ENCODE measurements around the gene MAP1B. TPM values are rescaled to one million over a fixed set of nuclear protein-coding genes. Genes with fewer than 3 reads are reported as not detected.

MAP1B gene
- total and polyA plus RNA-seq, 7 experiments from 2014 or later, result 0.06 to 0.21 (median 0.10) TPM; not detected in 4

DNA sequence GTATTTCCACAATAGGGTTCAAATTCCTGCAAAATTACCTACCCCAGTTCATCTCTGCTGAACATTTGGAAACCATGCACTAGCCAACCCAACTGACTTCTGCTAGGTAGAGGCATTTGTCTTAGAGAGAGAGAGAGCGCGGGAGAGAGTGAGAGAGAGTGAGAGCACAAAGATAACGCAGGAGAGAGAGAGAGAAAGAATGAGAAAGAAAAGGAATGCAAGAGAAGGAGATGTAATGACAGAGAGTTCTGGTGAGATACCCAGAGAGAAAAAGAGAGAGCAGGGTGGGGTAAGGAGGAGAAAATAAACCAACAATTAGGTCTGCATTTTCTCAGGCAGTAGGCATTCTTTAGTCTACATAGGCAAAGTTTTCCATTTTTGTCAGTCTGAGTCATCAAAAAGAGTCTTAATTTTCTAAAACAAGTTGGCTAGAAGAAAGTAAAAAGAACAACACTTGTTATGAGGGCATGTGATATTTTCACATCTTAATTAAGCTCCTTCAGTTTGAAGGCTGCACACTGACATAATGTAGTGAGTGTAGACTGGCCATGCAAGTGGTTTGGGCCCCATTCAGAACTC, 98.2 kb downstream of the MAP1B start:
- Mint-ChIP-seq H3K9me3 (no peaks in the 10 kb centered on the region), H3K36me3 (peaks cover 0 to 11% (median 0%) of the 10 kb centered on the region in 5 donors), H3K27ac (no peak overlapping the region), H3K4me1 (no peaks in the 10 kb centered on the region), H3K27me3 (peaks cover 0 to 2% (median 0%) of the 10 kb centered on the region in 5 donors), H3K4me3 (no peak overlapping the region)
- CTCF ChIA-PET, result no interaction called here
- ATAC-seq (no peak), DNase-seq (no peak)
- Histone ChIP-seq H3K27ac (ENCODE audit: low read depth, low read length) (no peak overlapping the region), H3K9me3 (ENCODE audit: control insufficient read depth in 2 of 3, low read length in 3 of 3) (no peaks in the 10 kb centered on the region), H3K36me3 (ENCODE audit: control insufficient read depth in 2 of 3, insufficient read depth in 3 of 3, low read length in 3 of 3) (no peaks in the 10 kb centered on the region), H3K4me1 (ENCODE audit: control insufficient read depth in 2 of 2, insufficient read depth in 2 of 2, low read length in 2 of 2) (no peaks in the 10 kb centered on the region), H3K4me3 (ENCODE audit: low read length) (no peak overlapping the region), H3K27me3 (ENCODE audit: control insufficient read depth in 2 of 2, insufficient read depth in 2 of 2, low read length in 2 of 2) (no peaks in the 10 kb centered on the region)
- POLR2A ChIA-PET, result no interaction called here
- intact Hi-C loops (cut with micrococcal nuclease), result no loop called here

DNA sequence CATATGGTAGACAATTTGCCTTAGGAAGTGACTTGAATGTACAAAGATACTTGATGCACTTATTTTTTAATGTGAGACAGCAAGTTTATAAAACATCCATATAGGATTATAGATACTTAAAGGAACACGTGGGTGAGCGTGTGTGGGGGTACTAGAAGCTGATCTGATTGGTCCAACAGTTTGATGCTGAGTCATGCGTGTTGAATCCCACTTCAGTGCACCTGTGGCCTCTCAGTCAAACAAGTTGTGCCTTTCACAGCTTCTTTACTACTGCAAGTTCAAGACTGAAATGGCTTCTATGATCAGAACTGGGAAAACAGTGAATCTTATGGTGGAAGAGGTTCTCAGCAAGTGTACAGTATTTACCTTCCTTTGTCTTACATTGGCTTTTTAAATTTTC, 98.9 kb downstream of the MAP1B start:
- ChIA-PET CTCF (no interaction called here), POLR2A (no interaction called here)
- DNase-seq, result no peak
- intact Hi-C loops (cut with micrococcal nuclease), result no loop called here
- Histone ChIP-seq H3K9me3 (ENCODE audit: control insufficient read depth in 2 of 3, low read length in 3 of 3) (no peaks in the 10 kb centered on the region), H3K27me3 (ENCODE audit: control insufficient read depth in 2 of 2, insufficient read depth in 2 of 2, low read length in 2 of 2) (no peaks in the 10 kb centered on the region), H3K4me1 (ENCODE audit: control insufficient read depth in 2 of 2, insufficient read depth in 2 of 2, low read length in 2 of 2) (no peaks in the 10 kb centered on the region), H3K4me3 (ENCODE audit: low read length) (no peak overlapping the region), H3K27ac (ENCODE audit: low read depth, low read length) (no peak overlapping the region), H3K36me3 (ENCODE audit: control insufficient read depth in 2 of 3, insufficient read depth in 3 of 3, low read length in 3 of 3) (no peaks in the 10 kb centered on the region)
- no peak for ATAC-seq
- peaks cover 0 to 2% (median 0%) of the 10 kb centered on the region in 5 donors for H3K27me3 Mint-ChIP-seq
- H3K36me3 Mint-ChIP-seq, result peaks cover 0 to 13% (median 0%) of the 10 kb centered on the region in 5 donors
- no peaks in the 10 kb centered on the region for H3K9me3 Mint-ChIP-seq
- H3K4me1 Mint-ChIP-seq, result no peaks in the 10 kb centered on the region
- no peak overlapping the region for H3K4me3 Mint-ChIP-seq
- peak overlapping the region in 1 of 9 donors; percentile 13 for H3K27ac Mint-ChIP-seq

GRCh38 chr5:72206994-72207393, 99.7 kb downstream of the MAP1B start:
- DNase-seq (no peak), ATAC-seq (no peak)
- intact Hi-C loops (cut with micrococcal nuclease), result no loop called here
- Histone ChIP-seq H3K36me3 (ENCODE audit: control insufficient read depth in 2 of 3, insufficient read depth in 3 of 3, low read length in 3 of 3) (no peaks in the 10 kb centered on the region), H3K4me3 (ENCODE audit: low read length) (no peak overlapping the region), H3K27me3 (ENCODE audit: control insufficient read depth in 2 of 2, insufficient read depth in 2 of 2, low read length in 2 of 2) (no peaks in the 10 kb centered on the region), H3K27ac (ENCODE audit: low read depth, low read length) (no peak overlapping the region), H3K9me3 (ENCODE audit: control insufficient read depth in 2 of 3, low read length in 3 of 3) (no peaks in the 10 kb centered on the region), H3K4me1 (ENCODE audit: control insufficient read depth in 2 of 2, insufficient read depth in 2 of 2, low read length in 2 of 2) (no peaks in the 10 kb centered on the region)
- Mint-ChIP-seq H3K9me3 (no peaks in the 10 kb centered on the region), H3K36me3 (peaks cover 0 to 15% (median 1%) of the 10 kb centered on the region in 5 donors), H3K4me3 (no peak overlapping the region), H3K4me1 (peaks cover 0 to 1% (median 0%) of the 10 kb centered on the region in 7 donors), H3K27me3 (peaks cover 0 to 2% (median 0%) of the 10 kb centered on the region in 5 donors), H3K27ac (no peak overlapping the region)
- CTCF ChIA-PET, result no interaction called here
- POLR2A ChIA-PET, result no interaction called here

DNA sequence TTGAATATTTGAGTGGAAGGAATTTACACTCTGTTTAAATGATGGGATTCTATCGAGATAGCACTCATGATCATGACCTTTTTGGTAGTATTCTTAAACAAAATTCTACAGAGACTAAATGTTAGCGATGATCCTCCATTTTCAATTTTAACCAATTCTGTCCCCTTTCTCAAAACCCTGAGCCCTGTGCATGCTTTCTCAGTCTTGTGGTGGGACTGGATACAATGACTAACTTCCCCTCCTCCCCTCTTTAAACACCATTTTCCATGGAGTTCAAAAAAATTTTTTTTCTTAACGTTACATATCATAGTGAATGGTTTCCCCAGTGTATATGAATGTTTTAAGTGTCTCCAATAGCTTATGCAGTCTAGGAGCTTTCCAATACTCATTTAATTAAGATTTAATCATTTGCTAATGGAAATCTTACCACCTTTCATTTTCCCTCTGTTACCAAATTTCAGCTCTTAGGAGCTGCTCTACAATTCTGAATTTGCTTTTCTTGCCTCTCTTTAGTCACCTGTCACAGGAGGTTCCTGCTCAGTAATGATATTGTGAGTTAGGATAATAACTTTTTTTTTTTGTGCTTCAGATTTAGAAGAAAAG, 101.2 kb downstream of the MAP1B start:
- no peaks in the 10 kb centered on the region for H3K9me3 ChIP-seq (ENCODE audit: control insufficient read depth in 2 of 3, low read length in 3 of 3)
- ChIA-PET POLR2A (no interaction called here), CTCF (no interaction called here)
- no peak for DNase-seq
- H3K4me3 ChIP-seq (ENCODE audit: low read length), result no peak overlapping the region
- no peak overlapping the region for H3K27ac ChIP-seq (ENCODE audit: low read depth, low read length)
- no peaks in the 10 kb centered on the region for H3K27me3 ChIP-seq (ENCODE audit: control insufficient read depth in 2 of 2, insufficient read depth in 2 of 2, low read length in 2 of 2)
- intact Hi-C loops (cut with micrococcal nuclease), result no loop called here
- no peaks in the 10 kb centered on the region for H3K36me3 ChIP-seq (ENCODE audit: control insufficient read depth in 2 of 3, insufficient read depth in 3 of 3, low read length in 3 of 3)
- Mint-ChIP-seq H3K4me1 (peaks cover 0 to 2% (median 0%) of the 10 kb centered on the region in 7 donors), H3K9me3 (peaks cover 0 to 2% (median 0%) of the 10 kb centered on the region in 11 donors), H3K4me3 (no peak overlapping the region), H3K36me3 (peaks cover 0 to 15% (median 2%) of the 10 kb centered on the region in 5 donors), H3K27ac (no peak overlapping the region), H3K27me3 (peaks cover 0 to 2% (median 0%) of the 10 kb centered on the region in 5 donors)
- H3K4me1 ChIP-seq (ENCODE audit: control insufficient read depth in 2 of 2, insufficient read depth in 2 of 2, low read length in 2 of 2), result no peaks in the 10 kb centered on the region
- no peak for ATAC-seq

DNA sequence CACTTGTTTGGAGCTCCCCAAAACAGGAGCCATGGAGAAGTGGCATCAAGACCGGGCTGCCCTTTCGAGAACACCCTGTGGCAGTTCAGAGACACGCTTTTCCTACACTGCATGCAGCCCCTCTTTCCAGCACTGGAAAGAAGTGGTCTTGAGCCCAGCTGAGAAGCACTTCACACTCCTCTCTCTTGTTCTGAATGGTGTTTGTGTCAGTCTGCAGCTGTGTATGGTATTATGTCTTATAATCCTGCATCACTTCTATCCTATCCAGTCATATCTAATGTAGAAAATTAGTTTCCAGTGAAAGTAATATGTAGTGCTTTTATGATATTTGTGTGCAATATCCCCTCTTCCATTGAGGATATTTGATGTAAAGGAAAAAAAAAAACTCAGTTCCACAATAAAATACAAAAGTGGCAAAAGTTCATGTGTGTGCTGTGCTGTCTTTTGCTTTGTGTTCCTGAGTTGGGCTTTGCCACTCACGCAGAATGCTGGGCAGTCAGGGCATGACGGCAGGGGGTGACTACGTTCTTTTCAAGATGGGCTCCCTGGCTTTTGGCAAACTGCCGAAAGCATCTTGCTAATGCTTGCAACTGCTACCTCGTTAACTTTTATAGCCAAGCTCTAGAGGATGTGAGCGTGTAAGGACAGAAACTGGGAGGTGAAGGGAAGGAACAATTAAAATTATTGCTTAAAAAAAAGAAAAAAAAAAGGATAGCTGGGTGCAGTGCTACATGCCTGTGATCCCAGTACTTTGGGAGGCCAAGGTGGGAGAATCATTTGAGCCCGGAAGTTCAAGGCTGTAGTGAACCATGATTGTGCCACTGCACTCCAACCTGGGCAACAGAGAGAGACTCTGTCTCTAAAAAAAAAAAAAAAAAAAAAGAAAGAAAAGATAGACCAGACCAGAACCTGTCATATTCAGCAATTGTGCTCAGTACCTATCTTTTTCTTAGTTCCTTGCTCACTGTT, 102.2 kb downstream of the MAP1B start:
- H3K27ac Mint-ChIP-seq, result no peak overlapping the region
- no peak overlapping the region for H3K27ac ChIP-seq (ENCODE audit: low read depth, low read length)
- peaks cover 0 to 2% (median 0%) of the 10 kb centered on the region in 5 donors for H3K27me3 Mint-ChIP-seq
- H3K9me3 ChIP-seq (ENCODE audit: control insufficient read depth in 2 of 3, low read length in 3 of 3), result no peaks in the 10 kb centered on the region
- H3K27me3 ChIP-seq (ENCODE audit: control insufficient read depth in 2 of 2, insufficient read depth in 2 of 2, low read length in 2 of 2), result no peaks in the 10 kb centered on the region
- H3K4me3 ChIP-seq (ENCODE audit: low read length), result no peak overlapping the region
- no peak for ATAC-seq
- no peak overlapping the region for H3K4me3 Mint-ChIP-seq
- no peaks in the 10 kb centered on the region for H3K36me3 ChIP-seq (ENCODE audit: control insufficient read depth in 2 of 3, insufficient read depth in 3 of 3, low read length in 3 of 3)
- H3K4me1 ChIP-seq (ENCODE audit: control insufficient read depth in 2 of 2, insufficient read depth in 2 of 2, low read length in 2 of 2), result no peaks in the 10 kb centered on the region
- intact Hi-C loops (cut with micrococcal nuclease), result no loop called here
- H3K36me3 Mint-ChIP-seq, result peaks cover 0 to 15% (median 3%) of the 10 kb centered on the region in 5 donors
- CTCF ChIA-PET, result no interaction called here
- peaks cover 0 to 2% (median 0%) of the 10 kb centered on the region in 11 donors for H3K9me3 Mint-ChIP-seq
- no peak for DNase-seq
- H3K4me1 Mint-ChIP-seq, result peaks cover 0 to 2% (median 0%) of the 10 kb centered on the region in 7 donors
- POLR2A ChIA-PET, result no interaction called here

DNA sequence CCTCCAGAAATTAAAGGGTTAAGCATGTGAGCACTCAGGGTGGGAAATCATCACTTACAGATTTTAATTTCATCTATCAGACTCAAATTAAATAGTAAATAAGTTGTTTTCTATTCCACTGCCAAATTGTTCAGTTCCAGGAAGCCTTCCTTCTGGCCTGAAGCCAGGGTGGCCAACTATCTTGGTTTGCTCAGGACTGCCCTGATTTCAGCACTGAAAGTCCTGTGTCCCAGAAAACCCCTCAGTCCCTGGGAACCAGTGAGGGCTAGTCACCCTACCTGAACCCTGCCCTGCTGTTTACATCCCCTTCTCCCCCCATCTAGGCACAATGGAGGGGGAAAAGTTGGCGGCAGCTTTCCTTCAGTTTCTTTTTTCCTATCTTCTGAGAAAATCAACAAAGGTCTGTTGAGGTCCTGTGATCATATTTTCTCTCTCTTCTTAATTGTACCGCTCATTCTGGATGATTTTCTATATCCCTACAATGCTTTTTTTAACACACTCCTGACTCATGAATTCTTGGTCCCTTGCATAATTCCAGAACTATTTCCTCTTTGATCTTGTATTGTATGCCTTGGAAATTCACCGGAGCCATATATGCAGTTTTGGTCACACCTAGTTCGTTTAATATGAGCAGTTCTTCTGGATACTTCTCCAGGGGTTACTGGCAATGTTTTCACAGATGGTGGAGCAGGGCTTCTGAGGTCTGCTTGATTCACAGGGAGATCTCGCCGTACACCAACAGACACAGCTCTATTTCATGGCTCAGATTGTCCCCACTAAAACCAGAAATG, 103.8 kb downstream of the MAP1B start:
- no peak overlapping the region for H3K27ac ChIP-seq (ENCODE audit: low read depth, low read length)
- H3K4me1 Mint-ChIP-seq, result peaks cover 0 to 2% (median 0%) of the 10 kb centered on the region in 7 donors
- no peaks in the 10 kb centered on the region for H3K36me3 ChIP-seq (ENCODE audit: control insufficient read depth in 2 of 3, insufficient read depth in 3 of 3, low read length in 3 of 3)
- CTCF ChIA-PET, result no interaction called here
- H3K27me3 Mint-ChIP-seq, result peaks cover 0 to 2% (median 0%) of the 10 kb centered on the region in 5 donors
- peaks cover 0 to 10% (median 3%) of the 10 kb centered on the region in 5 donors for H3K36me3 Mint-ChIP-seq
- H3K4me3 Mint-ChIP-seq, result no peak overlapping the region
- H3K4me1 ChIP-seq (ENCODE audit: control insufficient read depth in 2 of 2, insufficient read depth in 2 of 2, low read length in 2 of 2), result no peaks in the 10 kb centered on the region
- intact Hi-C loops (cut with micrococcal nuclease), result no loop called here
- H3K9me3 ChIP-seq (ENCODE audit: control insufficient read depth in 2 of 3, low read length in 3 of 3), result no peaks in the 10 kb centered on the region
- POLR2A ChIA-PET, result no interaction called here
- peak overlapping the region in 1 of 9 donors; percentile 4 for H3K27ac Mint-ChIP-seq
- H3K4me3 ChIP-seq (ENCODE audit: low read length), result no peak overlapping the region
- H3K27me3 ChIP-seq (ENCODE audit: control insufficient read depth in 2 of 2, insufficient read depth in 2 of 2, low read length in 2 of 2), result no peaks in the 10 kb centered on the region
- peaks cover 0 to 3% (median 0%) of the 10 kb centered on the region in 11 donors for H3K9me3 Mint-ChIP-seq
- ATAC-seq, result no peak
- DNase-seq, result no peak
